Esophagus muscularis mucosa (tissue), 4 donors: ENCODE measurements around the gene PEX26. TPM values are rescaled to one million over a fixed set of nuclear protein-coding genes. Genes with fewer than 3 reads are reported as not detected.
"Not testable (repeated sequence)": the region's sequence is repeated elsewhere in the genome, so short reads cannot be mapped to it uniquely, and the experiment has no call there.

Experiments used
- DNase-seq: peaks from one replicate; pipeline ENCODE4 v3.0.0-alpha.2; 2017; ENCODE audit errors: extremely low spot score
- H3K27ac ChIP-seq, 4 donors: fragments of 200-600 bp; sonication (generic); replicated peaks in 1 of 4; 1 replicate in 3 of 4; 2 replicates in 1 of 4; pipeline ENCODE4 v1.5.1; 2016 to 2019; ENCODE audit warnings: mild to moderate bottlenecking in 1 of 4
- H3K27me3 ChIP-seq, 4 donors: fragments of 200-600 bp; sonication (generic); one replicate each; pipeline versions ENCODE4 v1.5.1 to v1.6.0; 2016 to 2019
- H3K36me3 ChIP-seq, 4 donors: fragments of 200-600 bp; sonication (generic); one replicate each; pipeline ENCODE4 v1.5.1; 2016 to 2019
- H3K4me1 ChIP-seq, 4 donors: fragments of 200-600 bp; sonication (generic); one replicate each; pipeline ENCODE4 v1.5.1; 2016 to 2019
- H3K4me3 ChIP-seq, 4 donors: fragments of 200-600 bp; sonication (generic); 1 replicate in 2 of 4; 2 replicates in 2 of 4; pipeline ENCODE4 v1.5.1; 2016 to 2019; ENCODE audit warnings: mild to moderate bottlenecking in 4 of 4, moderate library complexity in 1 of 4
- H3K9me3 ChIP-seq, 4 donors: fragments of 200-600 bp; sonication (generic); 1 replicate in 3 of 4; 2 replicates in 1 of 4; pipeline ENCODE4 v1.5.1; 2016 to 2019
- CTCF ChIP-seq, 3 experiments: fragments of 200-600 bp in 2 of 3; fragments of 450-650 bp in 1 of 3; sonication (generic) in 2 of 3; IDR thresholded peaks; one replicate each; pipeline ENCODE4 v1.5.1; 2017 to 2019; ENCODE audit warnings: antibody characterized with exemption in 3 of 3, mild to moderate bottlenecking in 2 of 3, moderate library complexity in 1 of 3
- EP300 ChIP-seq: sonication (generic); formaldehyde crosslinking; IDR thresholded peaks from one replicate; pipeline ENCODE4 v1.6.1; 2017; ENCODE audit warnings: antibody characterized with exemption
- POLR2A ChIP-seq: fragments of 450-650 bp; IDR thresholded peaks from one replicate; pipeline ENCODE4 v1.6.1; 2017; ENCODE audit warnings: antibody characterized with exemption, moderate library complexity, mild to moderate bottlenecking, low read depth
- POLR2AphosphoS5 ChIP-seq, 2 donors: sonication (generic); formaldehyde crosslinking; IDR thresholded peaks; one replicate each; pipeline ENCODE4 v1.6.1; 2017; ENCODE audit warnings: antibody characterized with exemption in 2 of 2
- WGBS: methylation state at CpG from one replicate; pipeline ENCODE4 v1.1.5; 2018; 5-methylcytosine and 5-hydroxymethylcytosine counted together
- intact Hi-C: fragments of 100-400 bp; cut with DNase I; formaldehyde crosslinking; loops from one replicate; pipeline ENCODE4 v1.15.1; 2023
- total RNA-seq, 4 donors: library from RNA; depleted of rRNA; stranded (reverse); fragments of >200 nt; gene quantifications; one replicate each; pipeline versions ENCODE4 v1.1.0 to v1.2.1, GENCODE V29; 2016

PEX26 gene
- total RNA-seq, 4 donors from 2014 or later = 19.7 to 54.2 (median 33.6) TPM

- Histone ChIP-seq H3K27me3 (no peaks in the 10 kb centered on the region), H3K27ac (no peak overlapping the region), H3K4me1 (peaks cover 0 to 15% (median 2%) of the 10 kb centered on the region in 4 donors), H3K4me3 (no peak overlapping the region), H3K9me3 (no peaks in the 10 kb centered on the region), H3K36me3 (peaks cover 2 to 26% (median 14%) of the 10 kb centered on the region in 4 donors)
- intact Hi-C loops = no loop called here
- no peak for TF ChIP-seq EP300
- TF ChIP-seq POLR2AphosphoS5 (IDR thresholded peaks at IDR 0.05) = no peak
- TF ChIP-seq CTCF (IDR thresholded peaks at IDR 0.05) = no peak
- no peak for TF ChIP-seq POLR2A
- DNase-seq = no peak
- WGBS = 94% methylated on average over 7 of the region's 13 CpGs
Measured at GRCh38 chr22:18121506-18121905, 43.7 kb downstream of the PEX26 start.

GRCh38 chr22:18121954-18122554 lies 44.3 kb downstream of the PEX26 start:
- H3K9me3 ChIP-seq = no peaks in the 10 kb centered on the region
- intact Hi-C loops = no loop called here
- 83% methylated on average over 4 of the region's 5 CpGs for WGBS
- peaks cover 6 to 31% (median 19%) of the 10 kb centered on the region in 4 donors for H3K36me3 ChIP-seq
- TF ChIP-seq POLR2A = no peak
- TF ChIP-seq EP300 = no peak
- no peak for TF ChIP-seq CTCF (IDR thresholded peaks at IDR 0.05)
- no peak for TF ChIP-seq POLR2AphosphoS5 (IDR thresholded peaks at IDR 0.05)
- no peak overlapping the region for H3K4me3 ChIP-seq
- DNase-seq = no peak
- H3K27me3 ChIP-seq = no peaks in the 10 kb centered on the region
- no peak overlapping the region for H3K27ac ChIP-seq
- peaks cover 0 to 12% (median 2%) of the 10 kb centered on the region in 4 donors for H3K4me1 ChIP-seq

- 97% methylated on average over 19 of the region's 19 CpGs for WGBS
- intact Hi-C loops, H3K27me3 ChIP-seq, H3K9me3 ChIP-seq, H3K4me3 ChIP-seq, H3K27ac ChIP-seq, DNase-seq: not testable (repeated sequence)
- Histone ChIP-seq H3K4me1 (peaks cover 0 to 12% (median 2%) of the 10 kb centered on the region in 4 donors), H3K36me3 (peaks cover 6 to 41% (median 23%) of the 10 kb centered on the region in 4 donors)
Measured at GRCh38 chr22:18123476-18124025, 45.8 kb downstream of the PEX26 start.

- H3K27ac ChIP-seq = no peak overlapping the region
- no peaks in the 10 kb centered on the region for H3K27me3 ChIP-seq
- peaks cover 6 to 50% (median 30%) of the 10 kb centered on the region in 4 donors for H3K36me3 ChIP-seq
- intact Hi-C loops = no loop called here
- TF ChIP-seq POLR2A (no peak), EP300 (no peak), CTCF (IDR thresholded peaks at IDR 0.05) (no peak), POLR2AphosphoS5 (IDR thresholded peaks at IDR 0.05) (no peak)
- H3K9me3 ChIP-seq = no peaks in the 10 kb centered on the region
- H3K4me1 ChIP-seq = no peaks in the 10 kb centered on the region
- 97% methylated on average over 18 of the region's 18 CpGs for WGBS
- H3K4me3 ChIP-seq = no peak overlapping the region
- DNase-seq = no peak
Measured at GRCh38 chr22:18126606-18127005, 48.8 kb downstream of the PEX26 start.

GRCh38 chr22:18130018-18130417 lies 52.2 kb downstream of the PEX26 start:
- no peak for DNase-seq
- intact Hi-C loops = no loop called here
- H3K27me3 ChIP-seq = no peaks in the 10 kb centered on the region
- no peaks in the 10 kb centered on the region for H3K9me3 ChIP-seq
- H3K4me1 ChIP-seq = peaks cover 0 to 5% (median 0%) of the 10 kb centered on the region in 4 donors
- H3K4me3 ChIP-seq = no peak overlapping the region
- H3K36me3 ChIP-seq = peaks cover 6 to 37% (median 26%) of the 10 kb centered on the region in 4 donors
- 84% methylated on average over 8 of the region's 8 CpGs for WGBS
- no peak overlapping the region for H3K27ac ChIP-seq
- TF ChIP-seq POLR2AphosphoS5 (IDR thresholded peaks at IDR 0.05) (no peak), POLR2A (no peak), EP300 (no peak), CTCF (IDR thresholded peaks at IDR 0.05) (no peak)
